ENCODE measurements around the gene PHYHIPL.
"Not testable (repeated sequence)": the region's sequence is repeated elsewhere in the genome, so short reads cannot be mapped to it uniquely, and the experiment has no call there.

The PHYHIPL gene

DNA sequence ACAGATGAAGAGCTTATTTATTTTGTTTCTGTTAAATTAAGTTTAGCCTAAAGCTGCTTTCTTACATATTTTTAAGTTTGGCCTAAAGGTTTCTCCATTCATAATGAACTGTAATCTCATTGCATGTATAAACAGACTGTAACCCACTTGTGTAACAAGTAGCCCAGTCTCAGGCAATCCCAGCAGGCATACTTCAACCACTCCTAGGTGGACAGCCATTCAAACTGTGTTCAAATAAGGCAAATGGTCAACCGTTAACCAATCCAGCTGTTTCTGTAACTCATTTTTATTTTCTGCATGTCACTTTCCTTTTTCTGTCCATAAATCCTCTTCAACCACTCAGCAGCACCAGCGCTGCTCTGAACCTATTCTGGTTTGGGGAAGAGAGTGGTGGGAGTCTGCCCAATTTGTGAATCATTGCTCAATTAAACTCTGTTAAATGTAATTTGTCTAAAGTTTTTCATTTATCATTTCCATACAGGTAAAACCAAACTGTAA, 35.9 kb downstream of the PHYHIPL start:
- TF ChIP-seq, protein P1, sequence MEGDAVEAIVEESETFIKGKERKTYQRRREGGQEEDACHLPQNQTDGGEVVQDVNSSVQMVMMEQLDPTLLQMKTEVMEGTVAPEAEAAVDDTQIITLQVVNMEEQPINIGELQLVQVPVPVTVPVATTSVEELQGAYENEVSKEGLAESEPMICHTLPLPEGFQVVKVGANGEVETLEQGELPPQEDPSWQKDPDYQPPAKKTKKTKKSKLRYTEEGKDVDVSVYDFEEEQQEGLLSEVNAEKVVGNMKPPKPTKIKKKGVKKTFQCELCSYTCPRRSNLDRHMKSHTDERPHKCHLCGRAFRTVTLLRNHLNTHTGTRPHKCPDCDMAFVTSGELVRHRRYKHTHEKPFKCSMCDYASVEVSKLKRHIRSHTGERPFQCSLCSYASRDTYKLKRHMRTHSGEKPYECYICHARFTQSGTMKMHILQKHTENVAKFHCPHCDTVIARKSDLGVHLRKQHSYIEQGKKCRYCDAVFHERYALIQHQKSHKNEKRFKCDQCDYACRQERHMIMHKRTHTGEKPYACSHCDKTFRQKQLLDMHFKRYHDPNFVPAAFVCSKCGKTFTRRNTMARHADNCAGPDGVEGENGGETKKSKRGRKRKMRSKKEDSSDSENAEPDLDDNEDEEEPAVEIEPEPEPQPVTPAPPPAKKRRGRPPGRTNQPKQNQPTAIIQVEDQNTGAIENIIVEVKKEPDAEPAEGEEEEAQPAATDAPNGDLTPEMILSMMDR (IDR thresholded peaks at IDR 0.05; ENCODE audit: low read depth, low read length): no peak
- H3K4me3 ChIP-seq (ENCODE audit: low read depth, low read length): no peak overlapping the region
- no peaks in the 10 kb centered on the region for H3K9me3 ChIP-seq
- no peaks in the 10 kb centered on the region for H3K4me1 ChIP-seq
- no peak for DNase-seq
- H3K36me3 ChIP-seq: peaks cover 46% of the 10 kb centered on the region
- H3K27me3 ChIP-seq: no peaks in the 10 kb centered on the region

DNA sequence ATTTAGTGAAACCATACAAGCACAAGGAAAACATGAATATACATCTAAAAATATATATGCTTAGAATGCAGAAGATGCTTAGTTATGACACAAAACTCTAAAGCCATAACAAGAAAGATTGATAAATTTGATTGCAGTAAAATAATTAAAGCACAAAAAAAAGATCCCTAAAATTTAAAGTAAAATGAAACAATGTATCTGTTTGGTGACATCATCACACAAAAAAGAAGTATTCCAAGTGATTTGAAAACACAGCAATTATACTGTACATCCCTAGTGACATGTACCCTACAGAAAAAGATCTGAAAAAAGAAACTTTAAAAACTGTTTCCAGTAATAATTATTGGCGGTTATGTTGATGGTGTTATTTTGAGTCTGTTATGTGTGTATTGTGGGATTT, 37.7 kb downstream of the PHYHIPL start:
- no peak for DNase-seq
- Histone ChIP-seq H3K27me3 (no peaks in the 10 kb centered on the region), H3K36me3 (peaks cover 31% of the 10 kb centered on the region), H3K9me3 (no peaks in the 10 kb centered on the region), H3K4me1 (no peaks in the 10 kb centered on the region), H3K4me3 (ENCODE audit: low read depth, low read length) (no peak overlapping the region)
- TF ChIP-seq, protein P1 (IDR thresholded peaks at IDR 0.05; ENCODE audit: low read depth, low read length): no peak

DNA sequence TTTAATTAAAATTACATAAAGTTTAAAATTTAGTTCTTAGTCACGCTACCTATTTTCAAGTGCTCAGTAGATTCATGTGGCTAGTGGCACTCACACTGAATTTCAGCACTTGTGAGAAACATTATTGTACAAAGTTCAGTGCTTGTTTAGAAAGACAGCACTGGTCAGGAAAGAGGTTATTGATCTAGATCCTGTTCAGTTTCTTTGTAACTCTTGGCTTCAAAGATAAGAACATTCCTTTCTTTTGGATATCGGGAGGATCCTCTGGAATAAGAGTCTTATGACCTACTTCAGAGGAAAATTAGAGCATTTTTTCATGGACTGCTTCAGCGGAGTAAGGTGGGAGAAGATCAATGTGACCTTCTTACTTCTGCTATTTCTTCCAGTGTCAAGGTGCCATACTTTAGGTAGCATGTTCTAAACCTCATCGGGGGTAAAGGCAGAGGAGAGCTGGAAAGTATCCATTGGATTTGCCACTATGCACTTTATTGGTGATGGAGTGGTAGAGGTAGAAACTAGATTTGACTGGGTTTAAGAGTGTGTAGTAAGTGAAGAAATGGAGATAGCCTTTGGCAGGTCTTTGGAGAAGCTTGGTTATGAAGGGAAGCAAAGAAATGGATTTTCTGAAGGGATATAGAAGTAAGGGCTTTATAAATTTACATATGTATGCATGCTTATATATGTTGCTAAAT, 39.9 kb downstream of the PHYHIPL start:
- no peaks in the 10 kb centered on the region for H3K4me1 ChIP-seq
- no peak for DNase-seq
- no peak overlapping the region for H3K4me3 ChIP-seq (ENCODE audit: low read depth, low read length)
- H3K36me3 ChIP-seq: peaks cover 13% of the 10 kb centered on the region
- H3K27me3 ChIP-seq: no peaks in the 10 kb centered on the region
- TF ChIP-seq, protein P1 (IDR thresholded peaks at IDR 0.05; ENCODE audit: low read depth, low read length): no peak
- H3K9me3 ChIP-seq: no peaks in the 10 kb centered on the region

DNA sequence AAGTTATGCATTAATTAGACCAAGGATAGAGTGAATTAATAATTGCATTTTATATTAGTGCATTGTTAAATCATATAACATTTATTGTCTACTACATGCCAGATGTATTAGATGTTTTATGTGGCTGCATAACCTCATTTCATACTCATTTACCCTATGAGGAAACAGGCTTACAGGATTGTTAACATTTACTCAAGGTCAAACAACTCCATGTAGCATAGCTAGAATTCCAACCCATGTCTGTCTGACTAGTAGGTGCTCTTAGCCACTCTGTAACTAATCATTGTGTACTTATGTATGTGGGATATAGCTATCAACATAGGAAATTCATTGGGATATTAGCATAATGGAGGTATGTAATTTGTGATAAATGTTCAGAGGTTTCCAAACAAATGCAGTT, 46.3 kb downstream of the PHYHIPL start:
- TF ChIP-seq, protein P1 (IDR thresholded peaks at IDR 0.05; ENCODE audit: low read depth, low read length): no peak
- Histone ChIP-seq H3K27me3 (no peaks in the 10 kb centered on the region), H3K9me3 (no peaks in the 10 kb centered on the region), H3K36me3 (peaks cover 13% of the 10 kb centered on the region), H3K4me3 (ENCODE audit: low read depth, low read length) (no peak overlapping the region), H3K4me1 (no peaks in the 10 kb centered on the region; the same call in 1 of the 2 replicates)
- no peak for DNase-seq

DNA sequence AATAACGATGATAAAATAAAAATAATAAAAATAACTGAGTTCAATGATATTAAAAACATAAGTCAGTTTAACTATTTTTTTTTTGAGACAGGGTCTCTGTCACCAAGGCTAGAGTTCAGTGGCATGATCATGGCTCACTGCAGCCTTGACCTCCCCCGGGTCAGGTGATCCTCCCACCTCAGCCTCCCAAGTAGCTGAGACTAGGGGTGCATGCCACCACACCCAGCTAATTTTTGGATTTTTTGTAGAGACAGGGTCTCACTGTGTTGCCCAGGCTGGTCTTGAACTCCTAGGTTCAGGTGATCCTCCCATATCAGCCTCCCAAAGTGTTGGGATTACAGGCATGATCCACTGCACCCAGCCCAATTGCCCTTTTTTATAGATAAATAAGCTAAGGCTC, 47.2 kb downstream of the PHYHIPL start:
- H3K4me3 ChIP-seq (ENCODE audit: low read depth, low read length); DNase-seq; H3K4me1 ChIP-seq; H3K9me3 ChIP-seq; H3K27me3 ChIP-seq: not testable (repeated sequence)
- H3K36me3 ChIP-seq: peaks cover 13% of the 10 kb centered on the region

DNA sequence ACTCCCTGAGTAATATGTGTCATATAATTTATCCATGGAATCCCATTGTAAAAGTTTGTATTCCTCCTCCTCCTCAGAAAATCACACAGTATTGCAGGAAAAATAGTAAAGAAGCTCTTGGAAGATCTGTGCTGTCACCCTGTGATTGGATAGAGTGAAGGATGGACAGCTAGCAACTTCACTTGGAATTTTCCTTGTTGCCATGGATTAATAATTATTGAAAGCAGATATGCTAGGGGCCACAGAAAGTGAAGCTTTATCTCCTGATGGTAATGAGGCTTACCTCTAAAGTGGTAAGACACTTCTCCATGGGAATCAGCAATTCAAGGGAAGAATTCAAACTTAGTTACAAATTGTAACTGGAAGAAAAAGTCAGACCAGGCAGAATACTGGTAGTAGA, 48.8 kb downstream of the PHYHIPL start:
- no peak for DNase-seq
- no peaks in the 10 kb centered on the region for H3K9me3 ChIP-seq
- TF ChIP-seq, protein P1 (IDR thresholded peaks at IDR 0.05; ENCODE audit: low read depth, low read length): no peak

More for the DNA sequence above, 48.8 kb downstream of the PHYHIPL start:
- H3K4me3 ChIP-seq (ENCODE audit: low read depth, low read length): no peak overlapping the region
- H3K4me1 ChIP-seq: no peaks in the 10 kb centered on the region; the same call in 1 of the 2 replicates
- peaks cover 17% of the 10 kb centered on the region for H3K36me3 ChIP-seq
- H3K27me3 ChIP-seq: no peaks in the 10 kb centered on the region

Measured in BE2C (cell line).